Osteoblast (primary cell): Measurements from ENCODE around the gene MFSD2B. TPM values are rescaled to one million over a fixed set of nuclear protein-coding genes. Genes with fewer than 3 reads are reported as not detected.

Experiments
- DNase-seq: peaks from one replicate; pipeline ENCODE4 v3.0.0; 2011; ENCODE audit warnings: low spot score, mixed read lengths; ENCODE audit not compliant: insufficient read length; ENCODE audit errors: missing footprints
- H2AFZ ChIP-seq: 2 replicates; pipeline ENCODE4 v1.6.0; 2011; ENCODE audit warnings: mild to moderate bottlenecking, low read length
- H3K27ac ChIP-seq: 2 replicates; pipeline ENCODE4 v1.5.1; 2011; ENCODE audit warnings: mild to moderate bottlenecking, low read depth, low read length, moderate library complexity
- H3K27me3 ChIP-seq: 2 replicates; pipeline ENCODE4 v1.6.0; 2012; ENCODE audit warnings: mild to moderate bottlenecking, control low read depth, inconsistent platforms, low read length, moderate library complexity; ENCODE audit not compliant: insufficient read depth
- H3K36me3 ChIP-seq: 2 replicates; pipeline ENCODE4 v1.5.1; 2011; ENCODE audit warnings: mild to moderate bottlenecking, low read length, control low read depth, moderate library complexity; ENCODE audit not compliant: insufficient read depth
- H3K4me1 ChIP-seq: 2 replicates; pipeline ENCODE4 v1.5.1; 2011; ENCODE audit warnings: mild to moderate bottlenecking, low read length, control low read depth, moderate library complexity; ENCODE audit not compliant: insufficient read depth
- H3K4me2 ChIP-seq: 2 replicates; pipeline ENCODE4 v1.6.0; 2011; ENCODE audit warnings: mild to moderate bottlenecking, low read length; ENCODE audit not compliant: insufficient read depth
- H3K4me3 ChIP-seq: fragments of 200-600 bp; sonication (generic); 3 replicates; pipeline ENCODE4 v1.5.1; 2012; ENCODE audit warnings: mild to moderate bottlenecking, low read length, inconsistent platforms; ENCODE audit not compliant: insufficient read depth
- H3K79me2 ChIP-seq: 2 replicates; pipeline ENCODE4 v1.6.0; 2012; ENCODE audit warnings: mild to moderate bottlenecking, low read length, control low read depth, inconsistent platforms; ENCODE audit not compliant: insufficient read depth
- H3K9me3 ChIP-seq: 2 replicates; pipeline ENCODE4 v1.5.1; 2011; ENCODE audit warnings: low read depth, low read length, control low read depth
- H4K20me1 ChIP-seq: 2 replicates; pipeline ENCODE4 v1.6.0; 2012; ENCODE audit warnings: mild to moderate bottlenecking, low read length, control low read depth; ENCODE audit not compliant: insufficient read depth
- CTCF ChIP-seq: IDR thresholded peaks from 2 replicates; pipeline ENCODE4 v1.5.1; 2011; ENCODE audit warnings: mild to moderate bottlenecking, low read depth, low read length, moderate library complexity; ENCODE audit errors: extremely low read depth
- total RNA-seq: library from RNA; depleted of rRNA; stranded (reverse); fragments of >200 nt; gene quantifications from 2 replicates; pipeline ENCODE4 v1.2.3, GENCODE V29; 2012

Gene MFSD2B
- total RNA-seq, 1 donor = 0.36 TPM

- Histone ChIP-seq H2AFZ (no peak overlapping the region), H3K36me3 (no peaks in the 10 kb centered on the region), H3K9me3 (no peaks in the 10 kb centered on the region), H3K4me1 (no peaks in the 10 kb centered on the region), H3K27me3 (no peaks in the 10 kb centered on the region), H3K79me2 (no peaks in the 10 kb centered on the region), H4K20me1 (no peaks in the 10 kb centered on the region), H3K4me3 (no peak overlapping the region), H3K4me2 (no peak overlapping the region), H3K27ac (no peak overlapping the region)
- TF ChIP-seq CTCF = no peak
- no peak for DNase-seq
Measured at GRCh38 chr2:24055750-24056149, 45.9 kb downstream of the MFSD2B start.

- peak; percentile 59 for DNase-seq
- H3K36me3 ChIP-seq = no peaks in the 10 kb centered on the region
- H4K20me1 ChIP-seq = no peaks in the 10 kb centered on the region
- H3K4me3 ChIP-seq = no peak overlapping the region
- no peaks in the 10 kb centered on the region for H3K27me3 ChIP-seq
- no peaks in the 10 kb centered on the region for H3K79me2 ChIP-seq
- no peak for TF ChIP-seq CTCF
- H3K9me3 ChIP-seq = no peaks in the 10 kb centered on the region
- H3K4me1 ChIP-seq = no peaks in the 10 kb centered on the region
- no peak overlapping the region for H3K4me2 ChIP-seq
- H3K27ac ChIP-seq = no peak overlapping the region
- H2AFZ ChIP-seq = peak overlapping the region; percentile 29
Measured at GRCh38 chr2:24058564-24059271, 48.8 kb downstream of the MFSD2B start.

- Histone ChIP-seq H3K79me2 (peaks cover 2% of the 10 kb centered on the region), H3K4me3 (no peak overlapping the region), H3K4me2 (no peak overlapping the region), H3K4me1 (no peaks in the 10 kb centered on the region), H3K27me3 (no peaks in the 10 kb centered on the region), H3K27ac (no peak overlapping the region), H4K20me1 (peaks cover 5% of the 10 kb centered on the region), H3K36me3 (peaks cover 33% of the 10 kb centered on the region), H3K9me3 (no peaks in the 10 kb centered on the region), H2AFZ (no peak overlapping the region)
- DNase-seq = no peak
- TF ChIP-seq CTCF = no peak
Measured at GRCh38 chr2:24065341-24065740, 55.5 kb downstream of the MFSD2B start.

GRCh38 chr2:24072259-24072658 is 62.4 kb downstream of the MFSD2B start:
- peaks cover 37% of the 10 kb centered on the region for H3K36me3 ChIP-seq
- peaks cover 43% of the 10 kb centered on the region for H3K79me2 ChIP-seq

More at GRCh38 chr2:24072259-24072658, 62.4 kb downstream of the MFSD2B start:
- no peaks in the 10 kb centered on the region for H3K27me3 ChIP-seq
- TF ChIP-seq CTCF = no peak
- no peak overlapping the region for H3K27ac ChIP-seq
- no peak overlapping the region for H3K4me3 ChIP-seq
- peaks cover 12% of the 10 kb centered on the region for H4K20me1 ChIP-seq
- H3K4me1 ChIP-seq = peaks cover 5% of the 10 kb centered on the region
- DNase-seq = no peak
- H3K4me2 ChIP-seq = no peak overlapping the region
- no peak overlapping the region for H2AFZ ChIP-seq
- no peaks in the 10 kb centered on the region for H3K9me3 ChIP-seq
